ENCODE measurements around the gene TNRC6A.
"Not testable (repeated sequence)": the region's sequence is repeated elsewhere in the genome, so short reads cannot be mapped to it uniquely, and the experiment has no call there.

Gene TNRC6A

GRCh38 chr16:24841291-24841690 is 111.8 kb downstream of the TNRC6A start:
- no peak overlapping the region for H3K4me2 ChIP-seq (ENCODE audit: low read depth, low read length, poor library complexity, severe bottlenecking)
- no peaks in the 10 kb centered on the region for H3K4me1 ChIP-seq (ENCODE audit: insufficient read depth, low read length, poor library complexity, severe bottlenecking)
- no peaks in the 10 kb centered on the region for H3K79me2 ChIP-seq (ENCODE audit: insufficient read depth, low read length)
- H3K27me3 ChIP-seq (ENCODE audit: insufficient read depth, low read length, poor library complexity, severe bottlenecking): no peaks in the 10 kb centered on the region
- H3K36me3 ChIP-seq (ENCODE audit: insufficient read depth, low read length): no peaks in the 10 kb centered on the region
- H3K4me3 ChIP-seq (ENCODE audit: low read length, poor library complexity, severe bottlenecking): no peak overlapping the region
- no peak overlapping the region for H2AFZ ChIP-seq (ENCODE audit: low read length)
- TF ChIP-seq EZH2phosphoT487 (IDR thresholded peaks at IDR 0.05; ENCODE audit: borderline replicate concordance) (no peak), CTCF (conservative IDR thresholded peaks at IDR 0.05; ENCODE audit: low read length) (no peak)
- H4K20me1 ChIP-seq (ENCODE audit: insufficient read depth, low read length, poor library complexity, severe bottlenecking): no peaks in the 10 kb centered on the region
- H3K9ac ChIP-seq (ENCODE audit: low read depth, low read length, poor library complexity, severe bottlenecking): no peak overlapping the region
- no peaks in the 10 kb centered on the region for H3K9me3 ChIP-seq (ENCODE audit: insufficient read depth, low read depth, low read length)
- H3F3A ChIP-seq (ENCODE audit: low read depth): no peaks in the 10 kb centered on the region
- H3K9me2 ChIP-seq (replicated peaks; ENCODE audit: low read depth, low read length): no peaks in the 10 kb centered on the region

- H3K79me2 ChIP-seq (ENCODE audit: insufficient read depth, low read length): no peaks in the 10 kb centered on the region
- H3K27me3 ChIP-seq (ENCODE audit: insufficient read depth, low read length, poor library complexity, severe bottlenecking): no peaks in the 10 kb centered on the region
- H3K9me3 ChIP-seq (ENCODE audit: insufficient read depth, low read depth, low read length): no peaks in the 10 kb centered on the region
- H4K20me1 ChIP-seq (ENCODE audit: insufficient read depth, low read length, poor library complexity, severe bottlenecking): no peaks in the 10 kb centered on the region
- no peak overlapping the region for H3K4me3 ChIP-seq (ENCODE audit: low read length, poor library complexity, severe bottlenecking)
- no peak for TF ChIP-seq EZH2phosphoT487 (IDR thresholded peaks at IDR 0.05; ENCODE audit: borderline replicate concordance)
- no peak for TF ChIP-seq CTCF (conservative IDR thresholded peaks at IDR 0.05; ENCODE audit: low read length)
- no peak overlapping the region for H2AFZ ChIP-seq (ENCODE audit: low read length)
- no peaks in the 10 kb centered on the region for H3F3A ChIP-seq (ENCODE audit: low read depth)
- H3K9ac ChIP-seq (ENCODE audit: low read depth, low read length, poor library complexity, severe bottlenecking): no peak overlapping the region
- H3K4me1 ChIP-seq (ENCODE audit: insufficient read depth, low read length, poor library complexity, severe bottlenecking): no peaks in the 10 kb centered on the region
- H3K9me2 ChIP-seq (replicated peaks; ENCODE audit: low read depth, low read length): no peaks in the 10 kb centered on the region
- no peaks in the 10 kb centered on the region for H3K36me3 ChIP-seq (ENCODE audit: insufficient read depth, low read length)
- H3K4me2 ChIP-seq (ENCODE audit: low read depth, low read length, poor library complexity, severe bottlenecking): no peak overlapping the region
Measured at GRCh38 chr16:24844101-24845030, 114.9 kb downstream of the TNRC6A start.

GRCh38 chr16:24845031-24845365 is 115.5 kb downstream of the TNRC6A start:
- not testable (repeated sequence) for H2AFZ ChIP-seq (ENCODE audit: low read length); H3K27me3 ChIP-seq (ENCODE audit: insufficient read depth, low read length, poor library complexity, severe bottlenecking); H3K4me2 ChIP-seq (ENCODE audit: low read depth, low read length, poor library complexity, severe bottlenecking); H3K9ac ChIP-seq (ENCODE audit: low read depth, low read length, poor library complexity, severe bottlenecking); H3F3A ChIP-seq (ENCODE audit: low read depth); H4K20me1 ChIP-seq (ENCODE audit: insufficient read depth, low read length, poor library complexity, severe bottlenecking); H3K4me1 ChIP-seq (ENCODE audit: insufficient read depth, low read length, poor library complexity, severe bottlenecking); H3K9me3 ChIP-seq (ENCODE audit: insufficient read depth, low read depth, low read length); H3K4me3 ChIP-seq (ENCODE audit: low read length, poor library complexity, severe bottlenecking); H3K9me2 ChIP-seq (replicated peaks; ENCODE audit: low read depth, low read length); H3K36me3 ChIP-seq (ENCODE audit: insufficient read depth, low read length); H3K79me2 ChIP-seq (ENCODE audit: insufficient read depth, low read length)
